ENCODE measurements around the gene SGSM2. TPM values are rescaled to one million over a fixed set of nuclear protein-coding genes. Genes with fewer than 3 reads are reported as not detected.

The SGSM2 gene
- total and polyA plus RNA-seq, 2 of the 13 experiments (the other 11 are each of a cell fraction or from before 2014, with no cell fraction given), result 30.4 to 51.3 TPM

GRCh38 chr17:2347805-2348685 is 10.7 kb downstream of the SGSM2 start (continued):
- peak; percentile 39; the same call in 1 of the 2 replicates for TF ChIP-seq FOXP4 (CRISPR knock-in tag; IDR thresholded peaks at IDR 0.05)
- TF ChIP-seq GLI4 (CRISPR knock-in tag; IDR thresholded peaks at IDR 0.05; ENCODE audit: borderline replicate concordance), result no peak
- no peak for TF ChIP-seq THYN1 (CRISPR knock-in tag; IDR thresholded peaks at IDR 0.05; ENCODE audit: borderline replicate concordance, low read depth)
- TF ChIP-seq, protein P1, sequence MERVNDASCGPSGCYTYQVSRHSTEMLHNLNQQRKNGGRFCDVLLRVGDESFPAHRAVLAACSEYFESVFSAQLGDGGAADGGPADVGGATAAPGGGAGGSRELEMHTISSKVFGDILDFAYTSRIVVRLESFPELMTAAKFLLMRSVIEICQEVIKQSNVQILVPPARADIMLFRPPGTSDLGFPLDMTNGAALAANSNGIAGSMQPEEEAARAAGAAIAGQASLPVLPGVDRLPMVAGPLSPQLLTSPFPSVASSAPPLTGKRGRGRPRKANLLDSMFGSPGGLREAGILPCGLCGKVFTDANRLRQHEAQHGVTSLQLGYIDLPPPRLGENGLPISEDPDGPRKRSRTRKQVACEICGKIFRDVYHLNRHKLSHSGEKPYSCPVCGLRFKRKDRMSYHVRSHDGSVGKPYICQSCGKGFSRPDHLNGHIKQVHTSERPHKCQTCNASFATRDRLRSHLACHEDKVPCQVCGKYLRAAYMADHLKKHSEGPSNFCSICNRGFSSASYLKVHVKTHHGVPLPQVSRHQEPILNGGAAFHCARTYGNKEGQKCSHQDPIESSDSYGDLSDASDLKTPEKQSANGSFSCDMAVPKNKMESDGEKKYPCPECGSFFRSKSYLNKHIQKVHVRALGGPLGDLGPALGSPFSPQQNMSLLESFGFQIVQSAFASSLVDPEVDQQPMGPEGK (CRISPR knock-in tag; IDR thresholded peaks at IDR 0.05), result peak; percentile 70
- 0 out of 2 replicates have a peak, but pooled peaks have one; percentile 11 for TF ChIP-seq PBX2 (CRISPR knock-in tag; IDR thresholded peaks at IDR 0.05)
- no peak for TF ChIP-seq KLF12 (CRISPR knock-in tag; IDR thresholded peaks at IDR 0.05; ENCODE audit: borderline replicate concordance)
- TF ChIP-seq ZNF18 (CRISPR knock-in tag; IDR thresholded peaks at IDR 0.05; ENCODE audit: insufficient replicate concordance), result no peak
- no peak for TF ChIP-seq TCF7 (IDR thresholded peaks at IDR 0.05; ENCODE audit: low read depth)
- peak; percentile 67 for TF ChIP-seq XRCC5 (optimal IDR thresholded peaks at IDR 0.05; ENCODE audit: low read length)
- TF ChIP-seq CTCF (CRISPR knock-in tag; IDR thresholded peaks at IDR 0.05), result peak; percentile 16; the same call in 1 of the 2 replicates
- no peak for TF ChIP-seq PHF20 (CRISPR knock-in tag; IDR thresholded peaks at IDR 0.05)
- no peak for TF ChIP-seq NR2F6 (IDR thresholded peaks at IDR 0.05)
- TF ChIP-seq NR2F6 (CRISPR knock-in tag; IDR thresholded peaks at IDR 0.05), result no peak
- peak; percentile 26 for TF ChIP-seq MED8 (CRISPR knock-in tag; IDR thresholded peaks at IDR 0.05; ENCODE audit: insufficient replicate concordance)
- no peak for TF ChIP-seq ZFAT (CRISPR knock-in tag; conservative IDR thresholded peaks at IDR 0.05)
- TF ChIP-seq REL (CRISPR knock-in tag; conservative IDR thresholded peaks at IDR 0.05), result no peak
- no peak for TF ChIP-seq KLF9 (CRISPR knock-in tag; IDR thresholded peaks at IDR 0.05; ENCODE audit: low read depth)
- TF ChIP-seq ZBTB25 (CRISPR knock-in tag; IDR thresholded peaks at IDR 0.05), result no peak
- TF ChIP-seq HIVEP1 (CRISPR knock-in tag; IDR thresholded peaks at IDR 0.05), result no peak

Measured in HepG2 (cell line).